OCI-LY7 (cell line): ENCODE data around the gene GJD2.

ENCODE experiments used
- CTCF ChIP-seq: fragments of 200-600 bp; sonication (generic); conservative IDR thresholded peaks from 2 replicates; pipeline ENCODE4 v1.5.1; 2014; ENCODE audit warnings: mild to moderate bottlenecking, antibody characterized with exemption, low read length, moderate library complexity, mixed read lengths
- EZH2phosphoT487 ChIP-seq: fragments of 200-600 bp; sonication (generic); IDR thresholded peaks from 2 replicates; pipeline ENCODE4 v1.6.1; 2018; ENCODE audit warnings: low read depth, borderline replicate concordance, mild to moderate bottlenecking, mixed run types, antibody characterized with exemption, low read length, moderate library complexity, mixed read lengths

GRCh38 chr15:34722439-34722836 lies 32.4 kb downstream of the GJD2 start:
- TF ChIP-seq CTCF = no peak
- no peak for TF ChIP-seq EZH2phosphoT487
